Caco-2 (cell line): ENCODE results near the gene BTLA. TPM values are rescaled to one million over a fixed set of nuclear protein-coding genes. Genes with fewer than 3 reads are reported as not detected.
"Not testable (repeated sequence)": the region's sequence is repeated elsewhere in the genome, so short reads cannot be mapped to it uniquely, and the experiment has no call there.

Experiments used
- BruUV-seq: library from RNA; stranded (reverse); fragments of 400-500 nt; replicated peaks from 2 replicates; lab custom pipeline; 2021; lab: Mats Ljungman, UMichigan
- CTCF ChIA-PET: fragments of 300-600 bp; sonication (Branson Sonifier 250); formaldehyde crosslinking; loops from one replicate; lab custom pipeline; 2022; ENCODE audit warnings: antibody characterized with exemption; lab: Charles Lee
- POLR2A ChIA-PET: fragments of 300-600 bp; sonication (Branson Sonifier 250); formaldehyde crosslinking; loops from one replicate; lab custom pipeline; 2022; ENCODE audit warnings: antibody characterized with exemption; lab: Charles Lee
- DNase-seq, 2 experiments: peaks; one replicate each; pipeline versions ENCODE4 v3.0.0 to v3.0.0-alpha.2; 2020 to 2022
- H3K27me3 ChIP-seq: replicated peaks from 2 replicates; pipeline ENCODE4 v1.6.0; 2011; ENCODE audit warnings: low read length; ENCODE audit not compliant: control insufficient read depth, insufficient read depth
- H3K36me3 ChIP-seq: 2 replicates; pipeline ENCODE4 v1.5.1; 2011; ENCODE audit warnings: low read length; ENCODE audit not compliant: control insufficient read depth, insufficient read depth
- H3K4me1 ChIP-seq: fragments of 250-450 bp; sonication (Bioruptor Pico); 2 replicates; pipeline ENCODE4 v1.5.1; 2020; ENCODE audit warnings: mild to moderate bottlenecking
- H3K4me3 ChIP-seq: 2 replicates; pipeline ENCODE4 v1.5.1; 2011; ENCODE audit warnings: low read depth, mild to moderate bottlenecking, control low read depth, low read length
- H3K9me3 ChIP-seq: fragments of 250-450 bp; sonication (Bioruptor Pico); 2 replicates; pipeline ENCODE4 v1.5.1; 2020; ENCODE audit warnings: mild to moderate bottlenecking, moderate library complexity
- H3K27ac Mint-ChIP-seq: one replicate; pipeline ENCODE4 v1.8.0; 2022; ENCODE audit warnings: mixed read lengths; ENCODE audit not compliant: unreplicated experiment
- H3K27me3 Mint-ChIP-seq: one replicate; pipeline ENCODE4 v1.8.0; 2022; ENCODE audit warnings: mixed read lengths; ENCODE audit not compliant: insufficient read depth, unreplicated experiment
- H3K36me3 Mint-ChIP-seq: one replicate; pipeline ENCODE4 v1.8.0; 2022; ENCODE audit warnings: mild to moderate bottlenecking, mixed read lengths; ENCODE audit not compliant: insufficient read depth, unreplicated experiment
- H3K4me1 Mint-ChIP-seq: one replicate; pipeline ENCODE4 v1.8.0; 2022; ENCODE audit warnings: low read depth, mixed read lengths; ENCODE audit not compliant: unreplicated experiment
- H3K4me3 Mint-ChIP-seq: one replicate; pipeline ENCODE4 v1.8.0; 2022; ENCODE audit warnings: mild to moderate bottlenecking, moderate library complexity, mixed read lengths; ENCODE audit not compliant: unreplicated experiment
- H3K9me3 Mint-ChIP-seq: one replicate; pipeline ENCODE4 v1.8.0; 2022; ENCODE audit warnings: mixed read lengths; ENCODE audit not compliant: unreplicated experiment
- intact Hi-C: fragments of 100-400 bp; cut with micrococcal nuclease; formaldehyde crosslinking; loops from one replicate; pipeline ENCODE4 v1.10.0; 2022; ENCODE audit not compliant: unreplicated experiment
- total RNA-seq: library from RNA; stranded (reverse); gene quantifications from 2 replicates; pipeline ENCODE4 v1.2.3, GENCODE V29; 2022
- TF ChIP-seq, protein P1 (sequence below), 2 experiments: fragments of 200-600 bp in 1 of 2; IDR thresholded peaks; 1 replicate in 1 of 2; 2 replicates in 1 of 2; pipeline versions ENCODE4 v1.5.1 to v1.8.0; 2011 to 2022; ENCODE audit warnings: antibody characterized with exemption in 1 of 2, control low read depth in 1 of 2, inconsistent platforms in 1 of 2, low read depth in 1 of 2, low read length in 1 of 2, mild to moderate bottlenecking in 1 of 2, moderate library complexity in 1 of 2; ENCODE audit not compliant: insufficient read depth in 1 of 2, severe bottlenecking in 1 of 2, unreplicated experiment in 1 of 2

BTLA gene
- total RNA-seq, 1 experiment from 2014 or later: not detected

GRCh38 chr3:112519424-112520001, 20.2 kb upstream of the BTLA start:
- no peaks in the 10 kb centered on the region for H3K9me3 Mint-ChIP-seq
- no peaks in the 10 kb centered on the region for H3K36me3 Mint-ChIP-seq
- Histone ChIP-seq H3K4me3 (no peak overlapping the region), H3K4me1 (no peaks in the 10 kb centered on the region), H3K27me3 (no peaks in the 10 kb centered on the region), H3K36me3 (no peaks in the 10 kb centered on the region), H3K9me3 (no peaks in the 10 kb centered on the region)
- no peaks in the 10 kb centered on the region for H3K4me1 Mint-ChIP-seq
- no TSS peak for BruUV-seq
- H3K4me3 Mint-ChIP-seq: no peak overlapping the region
- no peak overlapping the region for H3K27ac Mint-ChIP-seq
- POLR2A ChIA-PET: no interaction called here
- intact Hi-C loops: loop anchor here (1.0 kb wide), 4 partner anchors 82 to 382 kb away; no protein-coding TSS in a partner anchor
- no peaks in the 10 kb centered on the region for H3K27me3 Mint-ChIP-seq
- CTCF ChIA-PET: interaction anchor here (1.4 kb wide), 1 partner anchor 226 kb away, joined by 9 read pairs; the partner anchor contains the start of gene SLC9C1
- TF ChIP-seq, protein P1, sequence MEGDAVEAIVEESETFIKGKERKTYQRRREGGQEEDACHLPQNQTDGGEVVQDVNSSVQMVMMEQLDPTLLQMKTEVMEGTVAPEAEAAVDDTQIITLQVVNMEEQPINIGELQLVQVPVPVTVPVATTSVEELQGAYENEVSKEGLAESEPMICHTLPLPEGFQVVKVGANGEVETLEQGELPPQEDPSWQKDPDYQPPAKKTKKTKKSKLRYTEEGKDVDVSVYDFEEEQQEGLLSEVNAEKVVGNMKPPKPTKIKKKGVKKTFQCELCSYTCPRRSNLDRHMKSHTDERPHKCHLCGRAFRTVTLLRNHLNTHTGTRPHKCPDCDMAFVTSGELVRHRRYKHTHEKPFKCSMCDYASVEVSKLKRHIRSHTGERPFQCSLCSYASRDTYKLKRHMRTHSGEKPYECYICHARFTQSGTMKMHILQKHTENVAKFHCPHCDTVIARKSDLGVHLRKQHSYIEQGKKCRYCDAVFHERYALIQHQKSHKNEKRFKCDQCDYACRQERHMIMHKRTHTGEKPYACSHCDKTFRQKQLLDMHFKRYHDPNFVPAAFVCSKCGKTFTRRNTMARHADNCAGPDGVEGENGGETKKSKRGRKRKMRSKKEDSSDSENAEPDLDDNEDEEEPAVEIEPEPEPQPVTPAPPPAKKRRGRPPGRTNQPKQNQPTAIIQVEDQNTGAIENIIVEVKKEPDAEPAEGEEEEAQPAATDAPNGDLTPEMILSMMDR (IDR thresholded peaks at IDR 0.05; ENCODE audit: insufficient read depth in 1 of 2, low read depth in 1 of 2, low read length in 1 of 2, severe bottlenecking in 1 of 2, unreplicated experiment in 1 of 2): peak; percentile 67 to 74
- DNase-seq: peak; percentile 35 to 47

GRCh38 chr3:112518970-112519369, 19.7 kb upstream of the BTLA start:
- H3K9me3 Mint-ChIP-seq, H3K4me1 Mint-ChIP-seq, H3K27me3 Mint-ChIP-seq, DNase-seq, POLR2A ChIA-PET, H3K4me1 ChIP-seq, H3K4me3 ChIP-seq, BruUV-seq, H3K9me3 ChIP-seq, H3K4me3 Mint-ChIP-seq, H3K36me3 ChIP-seq, H3K27ac Mint-ChIP-seq, H3K27me3 ChIP-seq, H3K36me3 Mint-ChIP-seq: not testable (repeated sequence)
- intact Hi-C loops: loop anchor here (1.0 kb wide), 4 partner anchors 82 to 382 kb away; no protein-coding TSS in a partner anchor
- CTCF ChIA-PET: interaction anchor here (1.4 kb wide), 1 partner anchor 226 kb away, joined by 8 read pairs; the partner anchor contains the start of gene SLC9C1

DNA sequence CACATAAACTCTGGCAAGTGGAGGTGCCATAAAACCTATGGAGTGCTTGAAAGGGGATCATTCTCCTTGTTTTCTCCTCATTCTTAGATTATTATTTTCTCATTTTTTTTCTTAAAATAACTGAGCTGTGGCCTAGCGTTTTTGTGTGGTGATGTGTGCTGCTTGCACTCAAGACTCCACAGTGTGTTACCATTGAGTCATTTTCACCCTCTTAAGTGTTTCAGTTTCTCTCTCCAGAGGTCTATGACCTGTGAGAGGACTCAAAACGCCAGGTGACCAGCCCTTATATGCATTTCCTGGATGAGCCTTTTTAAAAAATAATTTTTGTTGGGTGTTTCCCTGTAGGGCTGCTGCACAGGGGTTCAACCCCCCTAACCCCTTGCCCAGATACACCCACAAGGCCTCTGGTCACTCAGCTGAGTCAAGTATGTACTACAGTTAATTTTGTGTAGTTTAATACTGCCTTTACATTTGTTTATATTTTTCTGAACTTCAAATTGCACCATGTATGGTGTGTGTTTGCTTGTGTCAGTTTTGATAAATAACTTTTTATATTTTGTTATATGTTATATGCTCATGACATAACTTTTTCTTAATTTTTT, 15.4 kb upstream of the BTLA start:
- no peak for DNase-seq
- H3K27me3 Mint-ChIP-seq: no peaks in the 10 kb centered on the region
- no peak overlapping the region for H3K27ac Mint-ChIP-seq
- intact Hi-C loops: no loop called here
- H3K9me3 ChIP-seq: peaks cover 17% of the 10 kb centered on the region
- H3K36me3 Mint-ChIP-seq: no peaks in the 10 kb centered on the region
- H3K36me3 ChIP-seq: no peaks in the 10 kb centered on the region
- TF ChIP-seq, protein P1 (IDR thresholded peaks at IDR 0.05; ENCODE audit: insufficient read depth in 1 of 2, low read depth in 1 of 2, low read length in 1 of 2, severe bottlenecking in 1 of 2, unreplicated experiment in 1 of 2): no peak
- no peaks in the 10 kb centered on the region for H3K4me1 Mint-ChIP-seq
- H3K9me3 Mint-ChIP-seq: no peaks in the 10 kb centered on the region
- no peaks in the 10 kb centered on the region for H3K4me1 ChIP-seq
- no peaks in the 10 kb centered on the region for H3K27me3 ChIP-seq
- no peak overlapping the region for H3K4me3 ChIP-seq
- BruUV-seq: no TSS peak
- ChIA-PET POLR2A (no interaction called here), CTCF (no interaction called here)
- H3K4me3 Mint-ChIP-seq: no peak overlapping the region
